ENCODE data around the gene SUCO.

DNA sequence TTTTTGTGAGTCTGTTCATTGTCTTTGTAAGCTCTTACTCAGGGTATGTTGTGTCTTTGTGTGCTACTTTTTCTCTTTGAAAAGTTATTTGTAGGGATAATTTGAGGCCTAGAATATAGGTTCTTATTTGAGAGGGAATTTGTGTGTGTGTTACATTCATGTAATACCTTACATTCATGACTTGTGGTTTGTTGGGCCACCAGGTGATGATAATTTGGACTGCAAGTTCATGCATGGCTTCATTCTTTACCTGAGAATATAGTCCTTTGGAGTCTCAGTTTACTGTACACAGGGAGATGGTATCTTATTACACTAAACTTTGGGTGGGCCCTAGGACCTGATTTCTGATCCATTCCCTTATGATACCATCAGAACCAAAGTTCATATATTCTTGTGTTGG is 74.2 kb downstream of the SUCO start:
- TF ChIP-seq, protein P1, sequence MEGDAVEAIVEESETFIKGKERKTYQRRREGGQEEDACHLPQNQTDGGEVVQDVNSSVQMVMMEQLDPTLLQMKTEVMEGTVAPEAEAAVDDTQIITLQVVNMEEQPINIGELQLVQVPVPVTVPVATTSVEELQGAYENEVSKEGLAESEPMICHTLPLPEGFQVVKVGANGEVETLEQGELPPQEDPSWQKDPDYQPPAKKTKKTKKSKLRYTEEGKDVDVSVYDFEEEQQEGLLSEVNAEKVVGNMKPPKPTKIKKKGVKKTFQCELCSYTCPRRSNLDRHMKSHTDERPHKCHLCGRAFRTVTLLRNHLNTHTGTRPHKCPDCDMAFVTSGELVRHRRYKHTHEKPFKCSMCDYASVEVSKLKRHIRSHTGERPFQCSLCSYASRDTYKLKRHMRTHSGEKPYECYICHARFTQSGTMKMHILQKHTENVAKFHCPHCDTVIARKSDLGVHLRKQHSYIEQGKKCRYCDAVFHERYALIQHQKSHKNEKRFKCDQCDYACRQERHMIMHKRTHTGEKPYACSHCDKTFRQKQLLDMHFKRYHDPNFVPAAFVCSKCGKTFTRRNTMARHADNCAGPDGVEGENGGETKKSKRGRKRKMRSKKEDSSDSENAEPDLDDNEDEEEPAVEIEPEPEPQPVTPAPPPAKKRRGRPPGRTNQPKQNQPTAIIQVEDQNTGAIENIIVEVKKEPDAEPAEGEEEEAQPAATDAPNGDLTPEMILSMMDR (IDR thresholded peaks at IDR 0.05), result no peak
- TF ChIP-seq POLR2AphosphoS5 (IDR thresholded peaks at IDR 0.05; ENCODE audit: insufficient read depth in 1 of 2, low read depth in 1 of 2), result no peak

All from vagina (tissue), 2 donors.